BLaER1 treated with 17β-estradiol and CSF1 and Interleukin-3, amounts not matched to agents 10 nM and 100 nM (cell line): ENCODE data around the gene NOLC1.
"Not testable (repeated sequence)": the region's sequence is repeated elsewhere in the genome, so short reads cannot be mapped to it uniquely, and the experiment has no call there.

Experiments
- H3K27ac ChIP-seq, 11 experiments: shearing (Covaris generic); formaldehyde crosslinking; 2 replicates each; pipeline ENCODE4 v1.8.1; 2022
- H3K27me3 ChIP-seq, 11 experiments: shearing (Covaris generic); formaldehyde crosslinking; 2 replicates each; pipeline ENCODE4 v1.8.1; 2022
- H3K36me3 ChIP-seq, 11 experiments: shearing (Covaris generic); formaldehyde crosslinking; 2 replicates each; pipeline ENCODE4 v1.8.1; 2022
- H3K4me1 ChIP-seq, 10 experiments: shearing (Covaris generic); formaldehyde crosslinking; 2 replicates each; pipeline ENCODE4 v1.8.1; 2022
- H3K4me2 ChIP-seq, 11 experiments: shearing (Covaris generic); formaldehyde crosslinking; 2 replicates each; pipeline ENCODE4 v1.8.1; 2022
- H3K4me3 ChIP-seq, 10 experiments: shearing (Covaris generic); formaldehyde crosslinking; 2 replicates each; pipeline ENCODE4 v1.8.1; 2022
- H3K9ac ChIP-seq, 11 experiments: shearing (Covaris generic); formaldehyde crosslinking; 2 replicates each; pipeline ENCODE4 v1.8.1; 2022
- H3K9me3 ChIP-seq, 11 experiments: shearing (Covaris generic); formaldehyde crosslinking; replicated peaks in 1 of 11; 2 replicates each; pipeline ENCODE4 v1.8.1; 2022
- H4K20me1 ChIP-seq, 11 experiments: shearing (Covaris generic); formaldehyde crosslinking; 2 replicates each; pipeline ENCODE4 v1.8.1; 2022
- Cebpa-rat ChIP-seq, 11 experiments: shearing (Covaris generic); IDR thresholded peaks; 2 replicates each; pipeline ENCODE4 v1.8.1; 2022

NOLC1 gene

GRCh38 chr10:102185272-102185671 lies 33.1 kb downstream of the NOLC1 start:
- no peak overlapping the region; a peak in 1 of 22 replicates for H3K27ac ChIP-seq
- H3K27me3 ChIP-seq, result no peaks in the 10 kb centered on the region
- peaks cover 0 to 12% (median 5%) of the 10 kb centered on the region in 10 experiments; a peak in 6 of 20 replicates for H3K4me1 ChIP-seq
- H3K36me3 ChIP-seq, result no peaks in the 10 kb centered on the region
- H3K4me2 ChIP-seq, result no peak overlapping the region
- H3K9me3 ChIP-seq, result peaks cover 31 to 60% (median 39%) of the 10 kb centered on the region in 11 experiments
- H3K9ac ChIP-seq, result no peak overlapping the region
- no peaks in the 10 kb centered on the region for H4K20me1 ChIP-seq
- no peak overlapping the region for H3K4me3 ChIP-seq
- TF ChIP-seq Cebpa-rat (IDR thresholded peaks at IDR 0.05), result no peak

- no peak overlapping the region; a peak in 1 of 22 replicates for H3K27ac ChIP-seq
- H3K4me2 ChIP-seq, result no peak overlapping the region
- H3K9ac ChIP-seq, result no peak overlapping the region
- H3K9me3 ChIP-seq, result peaks cover 37 to 67% (median 46%) of the 10 kb centered on the region in 11 experiments
- no peaks in the 10 kb centered on the region for H3K36me3 ChIP-seq
- peaks cover 0 to 12% (median 5%) of the 10 kb centered on the region in 10 experiments; a peak in 6 of 20 replicates for H3K4me1 ChIP-seq
- H3K4me3 ChIP-seq, result no peak overlapping the region
- no peaks in the 10 kb centered on the region for H4K20me1 ChIP-seq
- H3K27me3 ChIP-seq, result no peaks in the 10 kb centered on the region
- TF ChIP-seq Cebpa-rat (IDR thresholded peaks at IDR 0.05), result no peak
These were observed 33.8 kb downstream of the NOLC1 start for GRCh38 chr10:102185811-102186527.

GRCh38 chr10:102188298-102188940 lies 36.2 kb downstream of the NOLC1 start:
- Histone ChIP-seq H3K27me3 (no peaks in the 10 kb centered on the region), H3K27ac (no peak overlapping the region), H3K4me3 (no peak overlapping the region), H3K4me1 (peaks cover 0 to 12% (median 5%) of the 10 kb centered on the region in 10 experiments; a peak in 6 of 20 replicates), H4K20me1 (no peaks in the 10 kb centered on the region), H3K9me3 (peaks cover 62 to 91% (median 70%) of the 10 kb centered on the region in 11 experiments), H3K4me2 (no peak overlapping the region), H3K36me3 (peaks cover 0 to 8% (median 0%) of the 10 kb centered on the region in 11 experiments; a peak in 4 of 22 replicates), H3K9ac (no peak overlapping the region)
- no peak for TF ChIP-seq Cebpa-rat (IDR thresholded peaks at IDR 0.05)

- not testable (repeated sequence) for H3K9ac ChIP-seq, H3K36me3 ChIP-seq, H4K20me1 ChIP-seq, H3K27me3 ChIP-seq, H3K4me3 ChIP-seq
- H3K9me3 ChIP-seq, result peaks cover 61 to 91% (median 70%) of the 10 kb centered on the region in 11 experiments
- peak overlapping the region in 6 of 11 experiments; percentile 3 to 42 (median 36); a peak in 6 of 22 replicates for H3K27ac ChIP-seq
- peak overlapping the region in 7 of 11 experiments; percentile 7 to 61 (median 20); a peak in 7 of 22 replicates for H3K4me2 ChIP-seq
- H3K4me1 ChIP-seq, result peaks cover 0 to 12% (median 5%) of the 10 kb centered on the region in 10 experiments; a peak in 6 of 20 replicates
These were observed 37.0 kb downstream of the NOLC1 start for GRCh38 chr10:102188941-102189898.

- peaks cover 0 to 12% (median 5%) of the 10 kb centered on the region in 10 experiments; a peak in 6 of 20 replicates for H3K4me1 ChIP-seq
These were observed 39.8 kb downstream of the NOLC1 start for GRCh38 chr10:102191956-102192355.

GRCh38 chr10:102195296-102195870 lies 43.2 kb downstream of the NOLC1 start:
- H3K27ac ChIP-seq, result no peak overlapping the region

More at GRCh38 chr10:102191956-102192355, 39.8 kb downstream of the NOLC1 start:
- Histone ChIP-seq H4K20me1 (no peaks in the 10 kb centered on the region), H3K27ac (no peak overlapping the region), H3K36me3 (peaks cover 0 to 8% (median 0%) of the 10 kb centered on the region in 11 experiments; a peak in 4 of 22 replicates), H3K4me3 (no peak overlapping the region), H3K4me2 (no peak overlapping the region), H3K27me3 (no peaks in the 10 kb centered on the region), H3K9ac (no peak overlapping the region), H3K9me3 (peaks cover 39 to 66% (median 47%) of the 10 kb centered on the region in 11 experiments)
- no peak for TF ChIP-seq Cebpa-rat (IDR thresholded peaks at IDR 0.05)

GRCh38 chr10:102196893-102197292 lies 44.7 kb downstream of the NOLC1 start:
- no peaks in the 10 kb centered on the region for H3K4me1 ChIP-seq
- peaks cover 23 to 43% (median 30%) of the 10 kb centered on the region in 11 experiments for H3K9me3 ChIP-seq
- no peaks in the 10 kb centered on the region for H4K20me1 ChIP-seq
- no peak overlapping the region for H3K27ac ChIP-seq
- no peak overlapping the region for H3K4me2 ChIP-seq
- H3K36me3 ChIP-seq, result peaks cover 0 to 7% (median 0%) of the 10 kb centered on the region in 11 experiments; a peak in 3 of 22 replicates
- H3K4me3 ChIP-seq, result no peak overlapping the region
- no peak for TF ChIP-seq Cebpa-rat (IDR thresholded peaks at IDR 0.05)
- H3K27me3 ChIP-seq, result no peaks in the 10 kb centered on the region
- no peak overlapping the region for H3K9ac ChIP-seq

More at GRCh38 chr10:102195296-102195870, 43.2 kb downstream of the NOLC1 start:
- Histone ChIP-seq H3K9ac (no peak overlapping the region), H3K9me3 (peaks cover 29 to 43% (median 36%) of the 10 kb centered on the region in 11 experiments), H3K27me3 (no peaks in the 10 kb centered on the region), H4K20me1 (no peaks in the 10 kb centered on the region), H3K4me1 (no peaks in the 10 kb centered on the region), H3K4me2 (no peak overlapping the region), H3K4me3 (no peak overlapping the region), H3K36me3 (peaks cover 0 to 8% (median 0%) of the 10 kb centered on the region in 11 experiments; a peak in 4 of 22 replicates)
- no peak for TF ChIP-seq Cebpa-rat (IDR thresholded peaks at IDR 0.05)

GRCh38 chr10:102198027-102198426 lies 45.8 kb downstream of the NOLC1 start:
- Histone ChIP-seq H3K27ac (no peak overlapping the region), H3K27me3 (no peaks in the 10 kb centered on the region), H3K4me3 (no peak overlapping the region), H3K9me3 (peaks cover 12 to 36% (median 23%) of the 10 kb centered on the region in 11 experiments; a peak in 21 of 22 replicates), H4K20me1 (no peaks in the 10 kb centered on the region), H3K4me1 (no peaks in the 10 kb centered on the region), H3K36me3 (no peaks in the 10 kb centered on the region), H3K4me2 (no peak overlapping the region), H3K9ac (no peak overlapping the region)
- no peak for TF ChIP-seq Cebpa-rat (IDR thresholded peaks at IDR 0.05)
